ENCODE data around the gene OR5AU1. TPM values are rescaled to one million over a fixed set of nuclear protein-coding genes. Genes with fewer than 3 reads are reported as not detected.

OR5AU1 gene
- total and polyA plus RNA-seq, 2 of the 4 experiments (the other 2 are of a cell fraction): not detected

DNA sequence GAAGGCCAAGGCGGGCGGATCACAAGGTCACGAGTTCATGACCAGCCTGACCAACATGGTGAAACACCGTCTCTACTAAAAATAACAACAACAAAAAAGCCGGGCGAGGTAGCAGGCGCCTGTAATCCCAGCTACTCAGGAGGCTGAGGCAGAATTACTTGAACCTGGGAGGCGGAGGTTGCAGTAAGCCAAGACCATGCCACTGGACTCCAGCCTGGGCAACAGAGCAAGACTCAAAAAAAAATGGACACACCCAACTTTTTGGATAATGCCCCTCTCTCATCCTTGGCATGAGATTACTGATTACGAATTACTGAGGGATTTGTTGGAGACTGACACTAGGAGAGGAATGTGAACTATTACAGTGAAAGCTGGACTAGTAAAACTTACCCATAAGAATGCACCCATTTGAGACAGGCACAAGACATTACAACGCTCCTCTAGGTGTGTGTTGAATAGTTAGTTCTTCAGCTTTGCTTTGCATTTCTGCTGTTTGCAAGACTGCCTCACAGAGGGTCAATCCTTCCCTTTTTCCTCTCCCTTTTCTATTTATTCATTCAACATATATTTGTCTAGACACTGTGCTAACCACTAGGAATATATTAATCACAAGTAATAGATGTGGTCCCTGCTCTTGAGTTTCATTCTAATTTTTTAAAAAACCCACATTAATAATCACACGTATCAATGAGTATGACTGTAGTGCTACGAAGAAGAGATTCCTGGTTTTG, 46.0 kb upstream of the OR5AU1 start:
- Histone ChIP-seq H3K4me2 (ENCODE audit: low read depth, low read length) (no peak overlapping the region), H4K20me1 (ENCODE audit: insufficient read depth, low read length) (no peaks in the 10 kb centered on the region; the same call in none of the 2 replicates), H2BK15ac (ENCODE audit: low read depth, low read length) (no peak overlapping the region), H4K8ac (ENCODE audit: low read depth in 2 of 2, low read length in 2 of 2) (no peak overlapping the region), H2BK20ac (ENCODE audit: low read depth, low read length) (no peak overlapping the region), H3K4me3 (ENCODE audit: insufficient read depth, low read depth, low read length) (no peak overlapping the region), H2AFZ (replicated peaks; ENCODE audit: low read length, poor library complexity) (no peak overlapping the region), H3K79me1 (ENCODE audit: low read depth in 1 of 2, low read length in 2 of 2) (peaks cover 0 to 29% of the 10 kb centered on the region in 2 experiments; a peak in 2 of 4 replicates), H3K9me3 (ENCODE audit: control insufficient read depth, insufficient read depth, low read length) (peaks cover 3% of the 10 kb centered on the region; the same call in 1 of the 2 replicates), H2BK5ac (ENCODE audit: low read depth, low read length, poor library complexity, severe bottlenecking) (no peak overlapping the region), H3K4ac (ENCODE audit: low read depth, low read length) (no peak overlapping the region), H3K18ac (ENCODE audit: low read depth, low read length) (no peak overlapping the region), H3K27me3 (ENCODE audit: control insufficient read depth, insufficient read depth, low read length) (no peaks in the 10 kb centered on the region), H4K5ac (ENCODE audit: low read depth, low read length) (no peak overlapping the region), H4K91ac (ENCODE audit: insufficient read depth, low read depth, low read length) (no peak overlapping the region), H2BK120ac (ENCODE audit: low read depth, low read length) (no peak overlapping the region), H2AK9ac (replicated peaks; ENCODE audit: low read depth, low read length, poor library complexity) (no peak overlapping the region), H3K23ac (ENCODE audit: low read depth, low read length) (no peak overlapping the region), H3K36me3 (ENCODE audit: control insufficient read depth, insufficient read depth, low read length) (peaks cover 10% of the 10 kb centered on the region), H3K27ac (ENCODE audit: insufficient read depth, low read length) (no peak overlapping the region), H3K4me1 (ENCODE audit: control insufficient read depth, insufficient read depth, low read length) (no peaks in the 10 kb centered on the region; the same call in 1 of the 2 replicates), H2AK5ac (ENCODE audit: low read depth, low read length) (no peak overlapping the region), H3K9ac (ENCODE audit: low read depth, low read length) (no peak overlapping the region), H3K14ac (replicated peaks; ENCODE audit: low read depth, low read length) (no peak overlapping the region), H3K9me1 (ENCODE audit: insufficient read depth, low read length) (peaks cover 4% of the 10 kb centered on the region; the same call in 1 of the 2 replicates), H3K56ac (ENCODE audit: extremely low read depth, insufficient read depth, low read length) (no peak overlapping the region)
- DNase-seq (no peak), ATAC-seq (ENCODE audit: low read depth) (no peak)
- in situ Hi-C loops (cut with MboI; ENCODE audit: low sequenced_read_pairs) (no loop called here), dilution Hi-C loops (cut with HindIII; ENCODE audit: low sequenced_read_pairs, unreplicated experiment) (no loop called here), intact Hi-C loops (cut with micrococcal nuclease) (no loop called here)
- 84% methylated on average over 6 of the region's 12 CpGs; no CpG with 5 or more reads in 1 of the 2 experiments for WGBS, 2 experiments (ENCODE audit: extremely low coverage in 2 of 2, insufficient read length in 1 of 2)
- POLR2A ChIA-PET (ENCODE audit: unreplicated experiment): no interaction called here
- BruUV-seq (replicated peaks): no TSS peak
- TF ChIP-seq CHD1 (IDR thresholded peaks at IDR 0.05; ENCODE audit: low read depth, low read length) (no peak), FOS (IDR thresholded peaks at IDR 0.05; ENCODE audit: low read depth, low read length) (no peak), MXI1 (IDR thresholded peaks at IDR 0.05; ENCODE audit: borderline replicate concordance, low read depth, low read length) (no peak), RAD21 (IDR thresholded peaks at IDR 0.05; ENCODE audit: low read length) (no peak), RCOR1 (IDR thresholded peaks at IDR 0.05; ENCODE audit: insufficient replicate concordance, low read length) (no peak), POLR2A (IDR thresholded peaks at IDR 0.05; ENCODE audit: low read depth, low read length) (no peak), CEBPB (IDR thresholded peaks at IDR 0.05; ENCODE audit: low read depth, low read length) (no peak), NFE2L2 (IDR thresholded peaks at IDR 0.05; ENCODE audit: low read depth, low read length) (no peak), MAFK (IDR thresholded peaks at IDR 0.05; ENCODE audit: low read depth, low read length) (no peak), MAZ (IDR thresholded peaks at IDR 0.05; ENCODE audit: borderline replicate concordance, low read depth, low read length) (no peak), BHLHE40 (IDR thresholded peaks at IDR 0.05; ENCODE audit: low read depth, low read length) (no peak), RFX5 (IDR thresholded peaks at IDR 0.05; ENCODE audit: low read depth, low read length) (no peak)
- TF ChIP-seq, protein P1, sequence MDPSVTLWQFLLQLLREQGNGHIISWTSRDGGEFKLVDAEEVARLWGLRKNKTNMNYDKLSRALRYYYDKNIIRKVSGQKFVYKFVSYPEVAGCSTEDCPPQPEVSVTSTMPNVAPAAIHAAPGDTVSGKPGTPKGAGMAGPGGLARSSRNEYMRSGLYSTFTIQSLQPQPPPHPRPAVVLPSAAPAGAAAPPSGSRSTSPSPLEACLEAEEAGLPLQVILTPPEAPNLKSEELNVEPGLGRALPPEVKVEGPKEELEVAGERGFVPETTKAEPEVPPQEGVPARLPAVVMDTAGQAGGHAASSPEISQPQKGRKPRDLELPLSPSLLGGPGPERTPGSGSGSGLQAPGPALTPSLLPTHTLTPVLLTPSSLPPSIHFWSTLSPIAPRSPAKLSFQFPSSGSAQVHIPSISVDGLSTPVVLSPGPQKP (IDR thresholded peaks at IDR 0.05; ENCODE audit: borderline replicate concordance, low read depth, low read length): no peak
- TF ChIP-seq, protein P2, sequence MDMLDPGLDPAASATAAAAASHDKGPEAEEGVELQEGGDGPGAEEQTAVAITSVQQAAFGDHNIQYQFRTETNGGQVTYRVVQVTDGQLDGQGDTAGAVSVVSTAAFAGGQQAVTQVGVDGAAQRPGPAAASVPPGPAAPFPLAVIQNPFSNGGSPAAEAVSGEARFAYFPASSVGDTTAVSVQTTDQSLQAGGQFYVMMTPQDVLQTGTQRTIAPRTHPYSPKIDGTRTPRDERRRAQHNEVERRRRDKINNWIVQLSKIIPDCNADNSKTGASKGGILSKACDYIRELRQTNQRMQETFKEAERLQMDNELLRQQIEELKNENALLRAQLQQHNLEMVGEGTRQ (IDR thresholded peaks at IDR 0.05; ENCODE audit: low read depth, low read length): no peak
- TF ChIP-seq, protein P3, sequence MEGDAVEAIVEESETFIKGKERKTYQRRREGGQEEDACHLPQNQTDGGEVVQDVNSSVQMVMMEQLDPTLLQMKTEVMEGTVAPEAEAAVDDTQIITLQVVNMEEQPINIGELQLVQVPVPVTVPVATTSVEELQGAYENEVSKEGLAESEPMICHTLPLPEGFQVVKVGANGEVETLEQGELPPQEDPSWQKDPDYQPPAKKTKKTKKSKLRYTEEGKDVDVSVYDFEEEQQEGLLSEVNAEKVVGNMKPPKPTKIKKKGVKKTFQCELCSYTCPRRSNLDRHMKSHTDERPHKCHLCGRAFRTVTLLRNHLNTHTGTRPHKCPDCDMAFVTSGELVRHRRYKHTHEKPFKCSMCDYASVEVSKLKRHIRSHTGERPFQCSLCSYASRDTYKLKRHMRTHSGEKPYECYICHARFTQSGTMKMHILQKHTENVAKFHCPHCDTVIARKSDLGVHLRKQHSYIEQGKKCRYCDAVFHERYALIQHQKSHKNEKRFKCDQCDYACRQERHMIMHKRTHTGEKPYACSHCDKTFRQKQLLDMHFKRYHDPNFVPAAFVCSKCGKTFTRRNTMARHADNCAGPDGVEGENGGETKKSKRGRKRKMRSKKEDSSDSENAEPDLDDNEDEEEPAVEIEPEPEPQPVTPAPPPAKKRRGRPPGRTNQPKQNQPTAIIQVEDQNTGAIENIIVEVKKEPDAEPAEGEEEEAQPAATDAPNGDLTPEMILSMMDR (conservative IDR thresholded peaks at IDR 0.05; ENCODE audit: low read depth, low read length): no peak
- CTCF ChIA-PET: no interaction called here
